Adipocyte (in vitro differentiated cells): ENCODE data around the gene PHACTR2.
A peak's percentile ranks its signal among the peaks of the same experiment; 100 is the strongest.

ENCODE experiments used
- DNase-seq: peaks from one replicate; pipeline ENCODE4 v3.0.0-alpha.2; 2015; ENCODE audit warnings: low read depth
- H3K27me3 ChIP-seq: replicated peaks from 2 replicates; pipeline ENCODE4 v1.7.0; 2013; ENCODE audit warnings: mild to moderate bottlenecking, low read length, moderate library complexity; ENCODE audit not compliant: control insufficient read depth, insufficient read depth
- H3K36me3 ChIP-seq: 2 replicates; pipeline ENCODE4 v1.7.0; 2013; ENCODE audit warnings: low read length, mild to moderate bottlenecking, moderate library complexity; ENCODE audit not compliant: control insufficient read depth, insufficient read depth, severe bottlenecking
- H3K4me1 ChIP-seq: 2 replicates; pipeline ENCODE4 v1.7.0; 2013; ENCODE audit warnings: mild to moderate bottlenecking, low read length, moderate library complexity; ENCODE audit not compliant: control insufficient read depth, insufficient read depth
- H3K4me3 ChIP-seq: 2 replicates; pipeline ENCODE4 v1.7.0; 2013; ENCODE audit warnings: mild to moderate bottlenecking, low read length, moderate library complexity
- H3K9ac ChIP-seq: 2 replicates; pipeline ENCODE4 v1.7.0; 2013; ENCODE audit warnings: mild to moderate bottlenecking, low read length, moderate library complexity
- H3K9me3 ChIP-seq: 2 replicates; pipeline ENCODE4 v1.7.0; 2013; ENCODE audit warnings: mild to moderate bottlenecking, low read length, moderate library complexity; ENCODE audit not compliant: control insufficient read depth

Gene PHACTR2

DNA sequence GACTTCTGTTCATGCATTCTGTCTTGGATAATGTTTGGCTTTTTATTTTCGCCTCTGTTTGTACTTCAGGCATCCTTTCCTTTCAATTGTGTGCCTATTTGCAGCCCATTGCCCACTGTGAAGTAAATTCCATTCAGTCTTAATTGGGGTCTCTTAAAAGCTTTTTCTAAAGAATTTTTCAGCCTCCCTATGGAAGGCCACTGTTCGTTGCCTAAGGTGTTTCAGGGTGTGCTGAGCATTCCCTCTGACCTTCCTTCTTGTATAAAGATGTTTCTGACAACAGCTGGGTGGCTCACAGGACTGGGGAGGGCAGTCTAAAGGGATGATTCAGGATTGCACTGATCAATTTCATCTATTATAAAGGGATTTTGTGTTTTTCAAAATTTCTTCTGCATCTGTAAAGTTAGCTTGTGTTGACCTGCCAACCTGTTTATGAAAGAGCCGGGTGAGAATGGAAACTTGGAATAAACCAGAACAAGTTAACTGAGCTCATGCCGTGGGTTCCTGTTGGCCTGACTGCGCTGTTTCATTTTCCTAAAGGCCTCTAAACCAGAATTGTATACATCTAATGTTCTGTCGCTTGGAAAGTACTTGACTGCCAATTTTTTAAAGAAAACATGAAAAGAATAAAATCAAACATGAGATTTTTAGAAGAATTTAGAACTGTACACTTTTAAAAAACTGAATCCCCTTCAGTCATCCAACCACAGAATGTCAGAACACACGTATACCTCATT lies 14.3 kb downstream of the PHACTR2 start:
- Histone ChIP-seq H3K27me3 (no peaks in the 10 kb centered on the region), H3K9ac (peak overlapping the region; percentile 23), H3K4me1 (peaks cover 69% of the 10 kb centered on the region), H3K4me3 (peak overlapping the region; percentile 0), H3K36me3 (no peaks in the 10 kb centered on the region), H3K9me3 (no peaks in the 10 kb centered on the region)
- no peak for DNase-seq

DNA sequence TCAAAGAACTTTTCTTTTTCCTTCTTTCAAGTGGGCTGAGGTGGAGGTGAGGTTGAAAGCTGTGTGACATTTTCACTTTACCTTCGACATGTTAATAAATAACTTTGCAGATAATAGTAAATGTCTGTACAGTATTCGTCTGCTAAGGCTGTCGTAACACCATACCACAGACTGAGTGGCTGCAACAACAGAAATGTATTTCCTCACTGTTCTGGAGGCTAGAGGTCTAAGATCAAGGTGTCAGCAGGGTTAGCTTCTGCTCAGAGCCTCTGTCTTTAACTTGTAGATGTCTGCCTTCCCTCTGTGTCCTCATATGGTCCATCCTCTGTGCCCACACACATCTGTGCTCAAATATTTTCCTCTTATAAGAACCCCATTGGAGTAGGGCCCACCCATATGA lies 14.9 kb downstream of the PHACTR2 start:
- H3K27me3 ChIP-seq = no peaks in the 10 kb centered on the region
- H3K4me3 ChIP-seq = peak overlapping the region; percentile 42
- peaks cover 70% of the 10 kb centered on the region for H3K4me1 ChIP-seq
- H3K36me3 ChIP-seq = no peaks in the 10 kb centered on the region
- no peaks in the 10 kb centered on the region for H3K9me3 ChIP-seq
- no peak for DNase-seq
- no peak overlapping the region for H3K9ac ChIP-seq

DNA sequence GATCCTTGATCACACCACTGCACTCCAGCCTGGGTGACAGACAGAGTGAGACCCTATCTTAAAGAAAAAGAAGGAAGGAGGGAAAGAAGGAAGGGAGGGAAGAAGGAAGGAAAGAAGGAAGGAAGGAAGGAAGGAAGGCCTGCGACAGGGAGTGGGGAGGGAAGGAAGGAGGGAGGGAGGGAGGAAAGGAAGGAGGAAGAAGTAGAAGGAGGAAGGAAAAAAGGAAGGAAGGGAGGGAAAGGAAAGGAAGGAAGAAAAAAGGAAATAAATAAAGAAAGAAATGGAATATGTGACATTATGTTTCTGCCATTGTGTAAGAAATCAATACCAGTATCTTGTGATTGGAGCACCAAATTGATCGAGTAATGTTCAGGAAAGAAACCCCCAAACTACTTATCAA lies 16.2 kb downstream of the PHACTR2 start:
- Histone ChIP-seq H3K9ac (no peak overlapping the region), H3K4me3 (no peak overlapping the region), H3K4me1 (peaks cover 69% of the 10 kb centered on the region), H3K9me3 (no peaks in the 10 kb centered on the region), H3K36me3 (no peaks in the 10 kb centered on the region), H3K27me3 (no peaks in the 10 kb centered on the region)
- DNase-seq = no peak

- DNase-seq = no peak
- no peaks in the 10 kb centered on the region for H3K9me3 ChIP-seq
- H3K27me3 ChIP-seq = no peaks in the 10 kb centered on the region
- no peaks in the 10 kb centered on the region for H3K36me3 ChIP-seq
- no peak overlapping the region for H3K4me3 ChIP-seq
- H3K9ac ChIP-seq = no peak overlapping the region
- peaks cover 75% of the 10 kb centered on the region for H3K4me1 ChIP-seq
Observed at GRCh38 chr6:143694560-143694959, 16.8 kb downstream of the PHACTR2 start.

- no peak for DNase-seq
- Histone ChIP-seq H3K4me3 (no peak overlapping the region), H3K9ac (no peak overlapping the region), H3K9me3 (no peaks in the 10 kb centered on the region), H3K27me3 (no peaks in the 10 kb centered on the region), H3K4me1 (peaks cover 79% of the 10 kb centered on the region), H3K36me3 (no peaks in the 10 kb centered on the region)
Observed at GRCh38 chr6:143695130-143695968, 17.6 kb downstream of the PHACTR2 start.

- Histone ChIP-seq H3K27me3 (no peaks in the 10 kb centered on the region), H3K4me3 (no peak overlapping the region), H3K4me1 (peaks cover 79% of the 10 kb centered on the region), H3K9me3 (no peaks in the 10 kb centered on the region), H3K9ac (no peak overlapping the region), H3K36me3 (no peaks in the 10 kb centered on the region)
- no peak for DNase-seq
Observed at GRCh38 chr6:143695969-143696663, 18.4 kb downstream of the PHACTR2 start.

- H3K36me3 ChIP-seq = no peaks in the 10 kb centered on the region
Observed at GRCh38 chr6:143696664-143697000, 18.9 kb downstream of the PHACTR2 start.

DNA sequence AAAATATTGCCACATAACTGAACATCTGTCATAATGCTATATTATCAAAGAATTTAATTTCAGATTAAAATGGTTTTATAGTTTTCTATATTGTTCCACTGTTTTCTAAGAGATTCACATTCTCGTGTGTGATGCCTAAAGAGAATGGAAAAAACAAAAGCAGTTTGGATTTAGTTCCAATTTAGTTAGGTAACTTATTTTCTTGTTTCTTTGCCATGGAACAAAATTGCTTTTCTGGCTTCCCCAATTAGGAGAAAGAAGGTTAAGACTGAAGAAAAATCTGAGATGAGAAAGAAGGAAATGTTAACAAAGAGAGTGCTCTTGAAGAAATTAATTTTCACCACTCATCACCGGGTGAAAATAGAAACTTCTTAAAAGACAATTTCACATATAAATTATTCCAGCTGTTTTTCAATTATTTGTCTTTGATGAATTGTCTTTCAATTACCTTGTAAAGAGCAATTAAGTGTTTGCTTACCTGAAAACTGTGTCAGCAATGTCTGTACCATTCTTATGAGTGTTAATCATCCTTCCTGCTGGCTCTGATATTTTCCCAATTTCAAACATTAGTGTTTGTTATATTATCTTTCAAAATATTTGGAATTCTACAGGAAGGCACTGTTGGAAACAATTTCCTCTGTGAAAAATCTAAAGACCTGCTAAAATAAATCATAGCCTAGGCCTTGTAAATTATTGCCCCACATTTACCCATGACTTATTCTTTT lies 19.5 kb downstream of the PHACTR2 start:
- DNase-seq = no peak
- H3K27me3 ChIP-seq = no peaks in the 10 kb centered on the region
- peaks cover 77% of the 10 kb centered on the region for H3K4me1 ChIP-seq
- peak overlapping the region; percentile 34 for H3K9ac ChIP-seq
- H3K36me3 ChIP-seq = no peaks in the 10 kb centered on the region
- no peaks in the 10 kb centered on the region for H3K9me3 ChIP-seq
- H3K4me3 ChIP-seq = no peak overlapping the region

More at GRCh38 chr6:143696664-143697000, 18.9 kb downstream of the PHACTR2 start:
- DNase-seq = no peak
- Histone ChIP-seq H3K27me3 (no peaks in the 10 kb centered on the region), H3K9ac (no peak overlapping the region), H3K9me3 (no peaks in the 10 kb centered on the region), H3K4me1 (peaks cover 80% of the 10 kb centered on the region), H3K4me3 (no peak overlapping the region)

DNA sequence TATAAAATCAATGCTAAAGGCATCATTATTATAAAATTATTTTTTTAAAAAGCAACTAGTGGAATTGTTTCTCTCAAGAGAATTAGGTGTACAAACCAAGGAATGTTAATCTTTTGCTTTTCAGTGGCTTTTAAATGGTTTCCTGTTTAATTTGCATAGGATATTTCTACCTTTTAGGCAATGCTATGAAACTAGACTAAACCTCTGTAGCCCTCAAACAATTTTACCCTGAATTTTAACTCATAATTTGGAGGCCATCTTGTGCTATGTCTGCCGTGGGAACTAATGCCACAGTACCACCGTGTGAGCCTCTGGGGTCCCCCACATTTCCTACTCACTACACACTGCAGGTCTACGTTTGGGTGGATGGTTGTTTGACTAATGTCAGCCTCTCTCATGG lies 20.6 kb downstream of the PHACTR2 start:
- H3K9ac ChIP-seq = no peak overlapping the region
- no peak for DNase-seq
- H3K36me3 ChIP-seq = no peaks in the 10 kb centered on the region
- no peaks in the 10 kb centered on the region for H3K27me3 ChIP-seq
- H3K4me1 ChIP-seq = peaks cover 78% of the 10 kb centered on the region
- H3K4me3 ChIP-seq = no peak overlapping the region
- H3K9me3 ChIP-seq = no peaks in the 10 kb centered on the region

DNA sequence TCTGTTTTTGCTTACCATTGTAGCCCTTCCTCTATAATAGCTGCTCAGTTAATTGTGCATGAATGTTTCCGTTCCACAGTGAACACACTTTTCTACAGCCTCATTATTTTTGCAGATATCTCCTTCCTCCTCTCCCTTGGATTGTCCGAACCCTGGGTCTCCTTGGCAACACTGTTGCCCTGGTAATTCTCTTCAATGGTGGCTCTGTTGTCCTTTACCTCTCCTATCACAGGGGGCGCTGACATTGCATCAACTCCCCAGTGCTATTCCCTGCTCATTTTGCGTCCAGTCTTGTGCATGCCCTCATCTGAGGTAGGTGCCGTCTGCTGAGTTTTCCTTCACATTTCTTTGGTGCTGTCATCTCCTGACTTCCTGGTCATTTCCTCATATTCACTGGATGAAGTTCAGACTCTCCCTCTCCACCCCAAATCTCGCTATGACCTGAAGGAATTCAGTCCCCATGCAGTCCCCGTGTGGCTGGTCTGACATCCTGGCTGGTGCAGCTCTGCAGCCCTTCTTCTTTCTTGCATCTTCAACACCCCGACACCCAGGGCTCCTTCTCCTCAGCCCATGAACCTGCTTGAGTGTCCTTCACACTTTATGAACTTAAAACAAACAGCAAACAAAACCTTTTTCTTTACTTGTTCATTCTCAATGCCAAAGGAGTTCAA lies 21.1 kb downstream of the PHACTR2 start:
- Histone ChIP-seq H3K4me3 (no peak overlapping the region), H3K9ac (no peak overlapping the region), H3K9me3 (no peaks in the 10 kb centered on the region), H3K27me3 (no peaks in the 10 kb centered on the region), H3K4me1 (peaks cover 83% of the 10 kb centered on the region), H3K36me3 (no peaks in the 10 kb centered on the region)
- no peak for DNase-seq
